ENCODE measurements around the gene PITX2. TPM values are rescaled to one million over a fixed set of nuclear protein-coding genes. Genes with fewer than 3 reads are reported as not detected.
"Not testable (repeated sequence)": the region's sequence is repeated elsewhere in the genome, so short reads cannot be mapped to it uniquely, and the experiment has no call there.

PITX2 gene
- total RNA-seq, 4 donors from 2014 or later: not detected

DNA sequence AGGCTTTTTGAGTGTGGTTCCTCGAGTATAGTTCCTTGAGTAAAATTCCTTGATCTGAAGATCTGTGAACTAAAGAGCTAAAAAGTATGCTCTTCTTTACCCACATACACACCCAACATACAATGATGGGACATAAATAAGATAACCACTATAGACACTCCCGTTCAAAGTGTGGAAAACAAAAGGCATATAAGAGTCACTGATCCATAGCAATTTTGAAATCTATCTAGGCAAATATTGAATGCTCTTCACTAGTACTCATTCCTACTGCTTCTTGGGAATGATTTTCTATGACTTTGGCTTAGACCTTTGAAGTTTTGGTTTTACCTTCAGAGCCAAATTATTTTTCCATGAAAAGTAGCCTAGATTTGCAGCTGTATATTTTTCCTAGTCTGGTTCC, 26.4 kb downstream of the PITX2 start:
- Histone ChIP-seq H3K36me3 (no peaks in the 10 kb centered on the region), H3K4me1 (no peaks in the 10 kb centered on the region), H3K27ac (no peak overlapping the region), H3K27me3 (no peaks in the 10 kb centered on the region), H3K9me3 (peaks cover 0 to 17% (median 3%) of the 10 kb centered on the region in 4 donors), H3K4me3 (no peak overlapping the region)
- TF ChIP-seq POLR2A (IDR thresholded peaks at IDR 0.05) (no peak), EP300 (IDR thresholded peaks at IDR 0.05) (no peak)
- TF ChIP-seq, protein P1, sequence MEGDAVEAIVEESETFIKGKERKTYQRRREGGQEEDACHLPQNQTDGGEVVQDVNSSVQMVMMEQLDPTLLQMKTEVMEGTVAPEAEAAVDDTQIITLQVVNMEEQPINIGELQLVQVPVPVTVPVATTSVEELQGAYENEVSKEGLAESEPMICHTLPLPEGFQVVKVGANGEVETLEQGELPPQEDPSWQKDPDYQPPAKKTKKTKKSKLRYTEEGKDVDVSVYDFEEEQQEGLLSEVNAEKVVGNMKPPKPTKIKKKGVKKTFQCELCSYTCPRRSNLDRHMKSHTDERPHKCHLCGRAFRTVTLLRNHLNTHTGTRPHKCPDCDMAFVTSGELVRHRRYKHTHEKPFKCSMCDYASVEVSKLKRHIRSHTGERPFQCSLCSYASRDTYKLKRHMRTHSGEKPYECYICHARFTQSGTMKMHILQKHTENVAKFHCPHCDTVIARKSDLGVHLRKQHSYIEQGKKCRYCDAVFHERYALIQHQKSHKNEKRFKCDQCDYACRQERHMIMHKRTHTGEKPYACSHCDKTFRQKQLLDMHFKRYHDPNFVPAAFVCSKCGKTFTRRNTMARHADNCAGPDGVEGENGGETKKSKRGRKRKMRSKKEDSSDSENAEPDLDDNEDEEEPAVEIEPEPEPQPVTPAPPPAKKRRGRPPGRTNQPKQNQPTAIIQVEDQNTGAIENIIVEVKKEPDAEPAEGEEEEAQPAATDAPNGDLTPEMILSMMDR (IDR thresholded peaks at IDR 0.05): no peak
- WGBS, 2 donors: 91 to 95% methylated on average over 2 of the region's 2 CpGs
- no peak for DNase-seq (ENCODE audit: low spot score in 2 of 2)

DNA sequence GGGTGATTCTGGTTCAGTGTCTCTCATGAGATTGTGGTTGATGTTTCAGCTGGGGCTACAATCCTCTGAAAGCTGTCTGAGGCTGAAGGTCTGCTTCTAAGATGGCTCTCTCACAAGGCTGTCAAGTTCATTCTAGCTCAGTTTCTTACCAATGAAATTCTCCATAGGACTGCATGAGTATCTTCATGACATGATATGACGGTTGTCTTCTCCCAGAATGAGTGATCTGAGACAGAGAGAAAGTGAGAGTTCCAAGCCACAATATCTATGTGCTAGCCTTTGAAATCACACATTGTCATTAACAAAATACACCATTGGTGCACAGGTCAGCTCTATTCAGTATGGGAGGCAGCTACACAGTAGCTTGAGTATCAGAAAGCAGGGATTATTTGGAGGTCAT, 27.3 kb downstream of the PITX2 start:
- 72 to 86% methylated on average over 1 of the region's 1 CpG for WGBS, 2 donors
- TF ChIP-seq EP300 (IDR thresholded peaks at IDR 0.05): no peak
- TF ChIP-seq, protein P1 (IDR thresholded peaks at IDR 0.05): no peak
- no peak for TF ChIP-seq POLR2A (IDR thresholded peaks at IDR 0.05)
- Histone ChIP-seq H3K4me1 (no peaks in the 10 kb centered on the region), H3K9me3 (peaks cover 0 to 17% (median 3%) of the 10 kb centered on the region in 4 donors), H3K27me3 (no peaks in the 10 kb centered on the region), H3K27ac (no peak overlapping the region), H3K36me3 (no peaks in the 10 kb centered on the region), H3K4me3 (no peak overlapping the region)
- DNase-seq (ENCODE audit: low spot score in 2 of 2): no peak

DNA sequence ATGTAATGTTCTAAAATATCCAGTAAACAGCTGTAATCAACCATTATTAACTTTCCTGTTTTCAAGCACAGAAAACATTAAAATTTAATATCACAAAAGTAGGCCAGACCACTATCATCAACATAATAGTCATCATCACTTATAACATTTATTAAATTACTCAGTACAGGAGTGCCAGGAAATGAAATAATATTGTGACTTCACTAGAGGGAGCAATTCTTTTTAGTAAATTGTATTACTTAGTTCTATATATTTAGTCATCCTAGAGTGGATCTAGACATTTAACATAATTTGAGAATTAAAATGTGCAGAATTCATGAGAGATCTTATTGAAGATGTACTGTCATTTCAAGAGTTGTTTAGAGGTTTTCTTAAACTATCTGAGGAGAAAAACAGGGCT, 33.6 kb downstream of the PITX2 start:
- Histone ChIP-seq H3K4me3 (no peak overlapping the region), H3K27ac (no peak overlapping the region), H3K4me1 (peaks cover 0 to 6% (median 0%) of the 10 kb centered on the region in 4 donors), H3K27me3 (no peaks in the 10 kb centered on the region), H3K9me3 (no peaks in the 10 kb centered on the region), H3K36me3 (no peaks in the 10 kb centered on the region)
- no peak for TF ChIP-seq POLR2A (IDR thresholded peaks at IDR 0.05)
- no peak for TF ChIP-seq EP300 (IDR thresholded peaks at IDR 0.05)
- no peak for DNase-seq (ENCODE audit: low spot score in 2 of 2)

DNA sequence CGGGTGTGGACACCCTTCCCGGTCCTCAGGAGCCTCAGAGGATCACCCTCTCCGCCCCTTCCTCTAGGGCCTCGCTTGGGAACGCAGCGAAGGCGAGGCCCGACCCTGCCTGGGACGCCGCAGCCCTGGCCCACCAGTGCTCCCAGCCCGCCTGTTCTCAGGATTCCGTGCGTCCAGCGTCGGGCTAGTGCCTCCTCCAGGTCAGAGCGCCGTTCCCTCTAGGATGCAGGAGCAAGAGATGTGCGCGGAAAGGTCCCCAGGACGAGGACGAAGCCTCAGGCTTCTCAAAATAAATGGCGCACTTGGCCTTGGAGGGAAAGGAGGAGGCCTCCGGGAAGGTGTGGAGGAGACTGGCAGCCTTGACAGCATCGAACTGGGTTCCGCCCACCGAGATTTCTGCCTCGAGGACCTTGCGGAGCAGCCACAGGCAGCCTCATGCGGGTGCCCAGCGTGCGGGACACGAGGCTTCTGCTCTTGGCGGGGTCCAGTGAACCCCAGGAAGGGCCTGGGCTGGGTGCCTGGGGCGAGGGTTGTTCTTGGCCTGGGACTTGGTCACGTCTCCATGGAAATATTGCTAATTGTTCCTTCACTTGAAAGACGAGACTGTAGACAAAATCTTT, 35.1 kb downstream of the PITX2 start:
- Histone ChIP-seq H3K4me3 (no peak overlapping the region), H3K4me1 (peaks cover 0 to 6% (median 0%) of the 10 kb centered on the region in 4 donors), H3K27ac (no peak overlapping the region), H3K9me3 (no peaks in the 10 kb centered on the region), H3K27me3 (no peaks in the 10 kb centered on the region), H3K36me3 (no peaks in the 10 kb centered on the region)
- WGBS, 2 donors: 94 to 96% methylated on average over 36 of the region's 36 CpGs
- no peak for TF ChIP-seq EP300 (IDR thresholded peaks at IDR 0.05)
- TF ChIP-seq, protein P1 (IDR thresholded peaks at IDR 0.05): no peak
- no peak for TF ChIP-seq POLR2A (IDR thresholded peaks at IDR 0.05)
- no peak for DNase-seq (ENCODE audit: low spot score in 2 of 2)

DNA sequence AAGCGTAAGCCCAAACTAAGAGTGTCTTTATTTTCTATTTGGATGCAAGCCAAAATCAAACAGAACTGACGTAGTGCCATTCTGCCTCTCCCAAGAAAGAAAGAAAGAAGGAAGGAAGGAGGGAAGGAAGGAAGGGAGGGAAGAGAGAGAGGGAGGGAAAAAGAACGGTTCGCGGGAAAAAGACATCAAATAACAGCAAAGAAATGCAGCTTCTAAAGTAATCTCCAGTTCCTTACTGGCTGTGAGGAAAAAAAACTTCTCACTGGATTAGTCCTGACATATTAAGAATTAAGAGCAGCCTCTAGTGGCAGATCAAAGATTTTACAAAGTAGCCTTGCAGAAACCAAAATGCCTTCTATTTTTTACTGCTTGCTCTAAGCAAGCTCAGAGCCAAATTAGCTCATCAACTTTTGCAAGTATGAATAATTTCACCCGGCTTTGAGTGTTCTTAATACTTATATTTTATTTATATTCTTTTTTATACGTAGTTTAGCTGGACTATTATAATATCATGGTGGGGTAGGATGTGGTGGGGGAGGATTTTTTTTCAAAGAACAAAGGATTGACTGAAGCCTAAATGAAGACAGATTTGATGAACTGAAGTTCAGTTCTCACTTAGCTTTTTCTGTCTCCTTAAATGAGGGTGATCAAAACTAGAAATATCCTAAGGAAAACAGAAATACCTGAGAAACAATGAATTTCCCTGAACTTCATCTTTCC, 36.6 kb downstream of the PITX2 start:
- Histone ChIP-seq H3K27ac (no peak overlapping the region), H3K9me3 (no peaks in the 10 kb centered on the region), H3K36me3 (no peaks in the 10 kb centered on the region), H3K4me1 (peaks cover 0 to 6% (median 0%) of the 10 kb centered on the region in 4 donors), H3K27me3 (no peaks in the 10 kb centered on the region), H3K4me3 (peak overlapping the region in 1 of 4 donors; percentile 29)
- WGBS, 2 donors: 9 to 11% methylated on average over 7 of the region's 7 CpGs
- DNase-seq (ENCODE audit: low spot score in 2 of 2): no peak
- no peak for TF ChIP-seq POLR2A (IDR thresholded peaks at IDR 0.05)
- TF ChIP-seq, protein P1 (IDR thresholded peaks at IDR 0.05): peak in 4 of 5 experiments; percentile 13 to 39 (median 30)

DNA sequence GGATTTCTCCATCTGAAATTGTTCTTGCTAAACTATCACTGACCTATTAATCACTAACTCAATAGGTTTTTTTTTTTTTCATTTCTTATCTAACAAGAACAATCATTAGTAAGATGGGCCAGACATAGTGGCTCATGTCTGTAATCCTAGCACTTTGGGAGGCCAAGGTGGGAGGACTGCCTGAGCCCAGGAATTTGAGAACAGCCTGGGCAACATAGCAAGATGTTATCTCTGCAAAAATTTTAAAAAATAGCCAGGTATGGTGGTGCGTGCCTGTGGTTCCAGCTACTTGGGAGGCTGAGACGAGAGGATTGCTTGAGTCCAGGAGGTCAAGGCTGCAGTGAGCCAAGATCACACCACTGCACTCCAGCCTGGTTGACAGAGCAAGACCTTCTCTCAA, 46.2 kb downstream of the PITX2 start:
- not testable (repeated sequence) for H3K4me1 ChIP-seq; H3K27ac ChIP-seq; H3K4me3 ChIP-seq; H3K9me3 ChIP-seq; H3K36me3 ChIP-seq; DNase-seq (ENCODE audit: low spot score in 2 of 2); H3K27me3 ChIP-seq
- 92 to 100% methylated on average over 2 of the region's 2 CpGs for WGBS, 2 donors
